A673 (cell line): ENCODE data around the gene ALDH9A1.

Experiments
- EZH2 ChIP-seq: fragments of 200-600 bp; sonication (generic); IDR thresholded peaks from 2 replicates; pipeline ENCODE4 v1.6.1; 2017; ENCODE audit warnings: borderline replicate concordance, low read depth, mild to moderate bottlenecking, mixed read lengths, antibody characterized with exemption, low read length; ENCODE audit not compliant: poor library complexity, severe bottlenecking
- TF ChIP-seq, protein P1 (sequence below): fragments of 300-800, 200-600 bp; sonication (generic); conservative IDR thresholded peaks from 2 replicates; pipeline ENCODE4 v1.5.1; 2017; ENCODE audit warnings: low read depth, mild to moderate bottlenecking, antibody characterized with exemption, low read length, moderate library complexity, mixed read lengths

GRCh38 chr1:165675794-165676193 is 22.6 kb downstream of the ALDH9A1 start:
- TF ChIP-seq, protein P1, sequence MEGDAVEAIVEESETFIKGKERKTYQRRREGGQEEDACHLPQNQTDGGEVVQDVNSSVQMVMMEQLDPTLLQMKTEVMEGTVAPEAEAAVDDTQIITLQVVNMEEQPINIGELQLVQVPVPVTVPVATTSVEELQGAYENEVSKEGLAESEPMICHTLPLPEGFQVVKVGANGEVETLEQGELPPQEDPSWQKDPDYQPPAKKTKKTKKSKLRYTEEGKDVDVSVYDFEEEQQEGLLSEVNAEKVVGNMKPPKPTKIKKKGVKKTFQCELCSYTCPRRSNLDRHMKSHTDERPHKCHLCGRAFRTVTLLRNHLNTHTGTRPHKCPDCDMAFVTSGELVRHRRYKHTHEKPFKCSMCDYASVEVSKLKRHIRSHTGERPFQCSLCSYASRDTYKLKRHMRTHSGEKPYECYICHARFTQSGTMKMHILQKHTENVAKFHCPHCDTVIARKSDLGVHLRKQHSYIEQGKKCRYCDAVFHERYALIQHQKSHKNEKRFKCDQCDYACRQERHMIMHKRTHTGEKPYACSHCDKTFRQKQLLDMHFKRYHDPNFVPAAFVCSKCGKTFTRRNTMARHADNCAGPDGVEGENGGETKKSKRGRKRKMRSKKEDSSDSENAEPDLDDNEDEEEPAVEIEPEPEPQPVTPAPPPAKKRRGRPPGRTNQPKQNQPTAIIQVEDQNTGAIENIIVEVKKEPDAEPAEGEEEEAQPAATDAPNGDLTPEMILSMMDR = no peak
- TF ChIP-seq EZH2 = no peak
